ENCODE data around the gene GREB1.

The GREB1 gene

GRCh38 chr2:11508279-11508678 lies 25.6 kb upstream of the GREB1 start:
- no peak for DNase-seq (ENCODE audit: low spot score)

- DNase-seq (ENCODE audit: low spot score) = no peak
Observed at GRCh38 chr2:11509657-11510360, 24.0 kb upstream of the GREB1 start.

- no peak for DNase-seq (ENCODE audit: low spot score)
Observed at GRCh38 chr2:11512431-11512830, 21.4 kb upstream of the GREB1 start.

- no peak for DNase-seq (ENCODE audit: low spot score)
Observed at GRCh38 chr2:11513319-11513718, 20.5 kb upstream of the GREB1 start.

GRCh38 chr2:11514081-11514730 lies 19.6 kb upstream of the GREB1 start:
- no peak for DNase-seq (ENCODE audit: low spot score)

- no peak for DNase-seq (ENCODE audit: low spot score)
Observed at GRCh38 chr2:11514904-11515303, 18.9 kb upstream of the GREB1 start.

- no peak for DNase-seq (ENCODE audit: low spot score)
Observed at GRCh38 chr2:11515490-11515981, 18.3 kb upstream of the GREB1 start.

- DNase-seq (ENCODE audit: low spot score) = no peak
Observed at GRCh38 chr2:11516984-11517648, 16.7 kb upstream of the GREB1 start.

GRCh38 chr2:11517906-11518305 lies 15.9 kb upstream of the GREB1 start:
- DNase-seq (ENCODE audit: low spot score) = no peak

GRCh38 chr2:11520092-11520693 lies 13.7 kb upstream of the GREB1 start:
- DNase-seq (ENCODE audit: low spot score) = no peak

- DNase-seq (ENCODE audit: low spot score) = no peak
Observed at GRCh38 chr2:11521775-11522174, 12.1 kb upstream of the GREB1 start.

- DNase-seq (ENCODE audit: low spot score) = no peak
Observed at GRCh38 chr2:11524470-11524869, 9.4 kb upstream of the GREB1 start.

GRCh38 chr2:11525762-11526161 lies 8.1 kb upstream of the GREB1 start:
- DNase-seq (ENCODE audit: low spot score) = no peak

- DNase-seq (ENCODE audit: low spot score) = no peak
Observed at GRCh38 chr2:11527001-11527400, 6.8 kb upstream of the GREB1 start.

- no peak for DNase-seq (ENCODE audit: low spot score)
Observed at GRCh38 chr2:11528228-11528627, 5.6 kb upstream of the GREB1 start.

- DNase-seq (ENCODE audit: low spot score) = no peak
Observed at GRCh38 chr2:11530864-11531465, 2.9 kb upstream of the GREB1 start.

- no peak for DNase-seq (ENCODE audit: low spot score)
Observed at GRCh38 chr2:11532416-11533055, 1.3 kb upstream of the GREB1 start.

- no peak for DNase-seq (ENCODE audit: low spot score)
Observed at GRCh38 chr2:11534071-11534745, 363 bp downstream of the GREB1 start.

GRCh38 chr2:11534746-11535484 lies 1.1 kb downstream of the GREB1 start:
- no peak for DNase-seq (ENCODE audit: low spot score)

GRCh38 chr2:11535899-11536344 lies 2.1 kb downstream of the GREB1 start:
- DNase-seq (ENCODE audit: low spot score) = no peak
